ENCODE results near the gene CFAP97D2.
"Not testable (repeated sequence)": the region's sequence is repeated elsewhere in the genome, so short reads cannot be mapped to it uniquely, and the experiment has no call there.

Gene CFAP97D2

DNA sequence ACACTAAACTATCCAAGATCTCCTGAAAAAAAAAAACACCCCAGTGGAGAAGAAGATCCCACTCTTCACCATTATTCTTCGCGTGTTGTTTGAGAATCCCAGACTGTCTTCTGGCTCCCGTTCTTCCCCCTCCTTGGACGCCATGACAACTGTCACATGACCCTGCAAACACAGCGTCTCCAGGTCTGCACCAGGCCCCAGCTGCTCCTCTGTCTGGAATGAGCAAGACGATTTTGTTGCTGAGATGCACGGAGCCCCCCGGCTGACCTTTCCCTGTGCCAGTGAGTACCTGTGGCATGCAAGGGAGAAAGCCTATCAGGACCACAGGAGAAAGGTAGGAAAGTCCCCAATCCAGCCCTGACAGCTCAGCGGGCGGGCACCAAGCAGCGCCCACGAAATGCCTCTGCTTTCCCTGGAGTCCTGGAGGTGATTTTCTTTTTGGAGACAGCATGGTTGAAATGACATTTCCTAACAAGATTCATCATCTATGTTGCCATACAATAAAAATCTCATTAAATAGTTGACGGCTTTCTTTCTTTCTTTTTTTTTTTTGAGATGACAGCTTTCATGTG lies at the start of gene CFAP97D2:
CFAP97D2 (plus strand) TSS at position 171 of the 572 bp plus-strand sequence; CDS start at position 245, 74 bp downstream.
- DNase-seq, result no peak

GRCh38 chr13:114129649-114130062 lies 49.4 kb upstream of the CFAP97D2 start:
- no peak for DNase-seq

- DNase-seq, result no peak
Observed at GRCh38 chr13:114130131-114130836, 48.8 kb upstream of the CFAP97D2 start.

DNA sequence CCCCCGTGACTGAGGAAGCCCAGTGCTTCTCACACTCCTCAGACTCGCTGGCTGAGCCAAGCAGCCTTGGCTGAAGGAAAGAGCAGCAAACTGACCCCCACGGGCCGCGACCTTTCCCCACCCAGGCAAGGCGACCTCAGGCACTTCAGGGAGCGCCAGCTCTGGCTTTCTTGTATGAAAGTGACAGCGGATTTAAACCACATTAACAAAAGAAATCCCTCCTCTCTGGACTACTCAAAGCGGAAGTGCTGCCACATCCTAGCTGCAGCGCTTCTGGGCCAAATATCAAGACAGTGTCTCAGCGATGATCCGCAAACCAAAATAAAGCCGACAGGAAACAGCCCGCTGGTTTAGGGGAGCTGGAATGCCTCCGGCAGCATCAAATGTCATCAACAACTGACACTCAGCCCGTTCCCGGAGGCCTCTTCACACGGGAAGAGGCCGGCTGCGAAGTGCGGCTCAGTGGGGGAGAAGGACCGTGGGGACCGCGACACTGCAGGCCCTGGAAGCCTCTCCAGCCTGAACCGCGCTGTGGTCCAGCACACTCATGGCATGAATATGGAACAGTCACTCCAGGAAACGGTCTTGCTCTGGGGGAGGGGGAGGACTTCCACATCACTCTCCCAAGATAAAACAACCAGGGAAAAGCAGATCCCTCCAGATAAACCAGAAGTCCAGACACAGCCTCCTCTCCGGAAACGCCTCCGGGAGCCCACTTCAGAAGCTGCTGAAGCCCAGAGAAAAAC lies 48.0 kb upstream of the CFAP97D2 start:
- peak in 1 of 2 experiments; percentile 56 for DNase-seq

DNA sequence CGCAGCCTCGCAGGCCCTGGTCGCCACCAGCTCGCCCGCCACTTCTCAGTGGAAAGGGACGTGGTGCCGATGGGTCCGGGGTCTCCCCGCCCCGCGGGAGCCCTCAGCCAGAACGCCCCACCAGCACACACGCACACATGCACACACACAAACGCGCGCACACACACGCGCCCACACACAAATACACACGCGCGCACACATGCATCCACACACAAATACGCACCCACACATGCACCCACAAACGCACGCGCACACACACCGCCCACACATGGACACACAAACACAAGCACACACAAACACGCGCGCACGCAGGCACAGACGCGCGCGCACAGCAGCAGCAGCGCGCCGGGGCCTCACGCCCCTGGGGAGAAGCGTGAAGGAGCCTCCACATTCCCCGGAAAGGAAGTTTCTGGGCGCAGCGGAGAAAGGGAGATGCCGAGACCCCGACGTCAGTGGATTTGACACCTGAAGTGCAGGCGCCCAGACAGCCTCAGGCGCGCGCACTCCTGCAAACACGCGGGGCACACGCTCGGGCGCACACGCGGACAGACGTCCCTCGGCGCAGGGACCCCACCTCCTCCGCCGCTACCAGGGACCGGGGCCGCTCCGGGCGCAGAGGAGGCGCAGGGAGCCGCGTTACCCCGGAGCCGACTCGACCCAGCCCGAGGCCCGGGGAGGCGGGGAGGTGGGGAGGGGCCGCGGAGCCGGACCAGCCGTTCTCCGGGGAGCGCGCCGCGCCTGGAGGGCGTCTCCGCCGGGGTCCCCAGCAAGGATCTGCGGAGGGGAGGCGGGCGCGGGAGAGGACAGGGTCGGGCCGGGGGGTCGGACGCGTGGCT lies 47.3 kb upstream of the CFAP97D2 start:
- no peak for DNase-seq

- DNase-seq, result peak; percentile 38 to 54
Observed at GRCh38 chr13:114132419-114133121, 46.5 kb upstream of the CFAP97D2 start, which contains the start of gene RASA3. Gene RASA3 (minus strand): TSS chr13:114132623. CDS start chr13:114132489, 134 bp downstream.

DNA sequence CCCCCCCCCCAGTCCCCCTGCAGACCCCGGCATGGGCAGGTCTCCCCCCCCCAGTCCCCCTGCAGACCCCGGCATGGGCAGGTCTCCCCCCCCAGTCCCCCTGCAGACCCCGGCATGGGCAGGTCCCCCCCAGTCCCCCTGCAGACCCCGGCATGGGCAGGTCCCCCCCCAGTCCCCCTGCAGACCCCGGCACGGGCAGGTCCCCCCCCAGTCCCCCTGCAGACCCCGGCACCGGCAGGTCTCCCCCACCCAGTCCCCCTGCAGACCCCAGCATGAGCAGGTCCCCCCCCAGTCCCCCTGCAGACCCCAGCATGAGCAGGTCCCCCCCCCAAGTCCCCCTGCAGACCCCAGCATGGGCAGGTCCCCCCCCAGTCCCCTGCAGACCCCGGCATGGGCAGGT lies 45.9 kb upstream of the CFAP97D2 start:
- DNase-seq, result not testable (repeated sequence)

DNA sequence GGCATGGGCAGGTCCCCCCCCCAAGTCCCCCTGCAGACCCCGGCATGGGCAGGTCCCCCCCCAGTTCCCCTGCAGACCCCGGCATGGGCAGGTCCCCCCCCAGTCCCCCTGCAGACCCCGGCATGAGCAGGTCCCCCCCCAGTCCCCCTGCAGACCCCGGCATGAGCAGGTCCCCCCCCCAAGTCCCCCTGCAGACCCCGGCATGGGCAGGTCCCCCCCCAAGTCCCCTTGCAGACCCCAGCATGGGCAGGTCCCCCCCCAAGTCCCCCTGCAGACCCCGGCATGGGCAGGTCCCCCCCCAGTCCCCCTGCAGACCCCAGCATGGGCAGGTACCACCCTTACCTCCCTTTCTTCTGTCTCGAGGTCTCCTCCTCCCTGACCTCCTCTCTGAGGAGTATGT lies 45.5 kb upstream of the CFAP97D2 start:
- not testable (repeated sequence) for DNase-seq

DNA sequence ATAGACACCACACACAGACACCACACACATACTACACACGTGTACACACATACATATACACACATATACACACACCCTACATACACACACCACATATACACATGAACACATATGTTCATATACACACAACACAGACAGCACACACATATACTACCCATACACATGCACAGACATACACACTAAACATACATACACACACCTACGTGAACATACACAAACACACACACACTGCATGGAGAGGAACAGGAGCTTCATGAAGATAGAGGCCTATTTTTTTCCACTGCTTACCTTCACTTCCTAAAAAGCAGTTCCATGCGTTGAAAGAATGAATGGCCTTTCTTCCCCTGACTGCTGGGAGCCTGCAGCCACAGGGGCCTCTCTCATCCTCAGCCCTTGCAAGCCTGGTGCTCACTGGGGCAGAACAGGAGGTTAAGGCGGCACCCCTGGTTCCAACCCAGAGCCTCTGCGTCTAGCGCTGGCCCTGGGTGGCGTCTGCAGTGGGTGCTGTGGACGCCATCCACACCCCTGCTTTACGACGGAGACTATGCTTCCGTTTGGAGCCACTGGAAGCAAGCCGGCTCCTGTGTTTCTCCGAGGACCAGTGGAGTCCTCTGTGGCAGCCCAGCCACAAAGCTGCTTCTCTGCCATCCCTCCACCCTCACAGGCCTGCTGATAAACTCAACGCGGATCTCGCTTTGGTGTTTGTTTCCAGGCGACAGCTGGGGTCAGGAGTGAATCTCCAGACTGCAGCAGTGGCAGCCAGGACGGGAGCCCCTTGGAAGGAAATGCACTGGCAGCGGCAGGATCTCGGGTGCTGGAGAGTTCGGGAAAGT lies 44.7 kb upstream of the CFAP97D2 start:
- DNase-seq, result no peak

- DNase-seq, result no peak
Observed at GRCh38 chr13:114134944-114135610, 44.0 kb upstream of the CFAP97D2 start.

- DNase-seq, result peak in 1 of 2 experiments; percentile 19
Observed at GRCh38 chr13:114135731-114136171, 43.3 kb upstream of the CFAP97D2 start.

GRCh38 chr13:114136576-114136975 lies 42.5 kb upstream of the CFAP97D2 start:
- no peak for DNase-seq

- DNase-seq, result peak in 1 of 2 experiments; percentile 18
Observed at GRCh38 chr13:114140131-114140905, 38.7 kb upstream of the CFAP97D2 start.

DNA sequence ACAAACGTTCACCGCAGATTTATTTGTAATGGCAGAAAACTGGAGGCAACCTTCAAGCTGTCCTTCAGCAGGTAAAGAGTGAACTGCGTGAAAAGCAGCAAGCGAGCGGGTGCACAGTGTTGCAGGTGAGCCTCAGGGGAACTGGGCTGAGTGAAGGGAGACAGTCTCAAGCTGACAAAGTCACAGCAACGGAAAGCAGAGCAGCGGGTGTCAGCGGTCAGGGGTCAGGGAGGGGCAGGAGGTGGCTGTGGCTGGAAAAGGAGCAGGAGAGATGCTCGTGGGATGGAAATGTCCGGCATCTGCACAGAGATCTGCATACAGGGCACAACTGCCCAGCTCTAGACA lies 38.2 kb upstream of the CFAP97D2 start:
- DNase-seq, result peak in 1 of 2 experiments; percentile 30

GRCh38 chr13:114141261-114141996 lies 37.6 kb upstream of the CFAP97D2 start:
- DNase-seq, result no peak

- no peak for DNase-seq
Observed at GRCh38 chr13:114142137-114142550, 36.9 kb upstream of the CFAP97D2 start.

DNA sequence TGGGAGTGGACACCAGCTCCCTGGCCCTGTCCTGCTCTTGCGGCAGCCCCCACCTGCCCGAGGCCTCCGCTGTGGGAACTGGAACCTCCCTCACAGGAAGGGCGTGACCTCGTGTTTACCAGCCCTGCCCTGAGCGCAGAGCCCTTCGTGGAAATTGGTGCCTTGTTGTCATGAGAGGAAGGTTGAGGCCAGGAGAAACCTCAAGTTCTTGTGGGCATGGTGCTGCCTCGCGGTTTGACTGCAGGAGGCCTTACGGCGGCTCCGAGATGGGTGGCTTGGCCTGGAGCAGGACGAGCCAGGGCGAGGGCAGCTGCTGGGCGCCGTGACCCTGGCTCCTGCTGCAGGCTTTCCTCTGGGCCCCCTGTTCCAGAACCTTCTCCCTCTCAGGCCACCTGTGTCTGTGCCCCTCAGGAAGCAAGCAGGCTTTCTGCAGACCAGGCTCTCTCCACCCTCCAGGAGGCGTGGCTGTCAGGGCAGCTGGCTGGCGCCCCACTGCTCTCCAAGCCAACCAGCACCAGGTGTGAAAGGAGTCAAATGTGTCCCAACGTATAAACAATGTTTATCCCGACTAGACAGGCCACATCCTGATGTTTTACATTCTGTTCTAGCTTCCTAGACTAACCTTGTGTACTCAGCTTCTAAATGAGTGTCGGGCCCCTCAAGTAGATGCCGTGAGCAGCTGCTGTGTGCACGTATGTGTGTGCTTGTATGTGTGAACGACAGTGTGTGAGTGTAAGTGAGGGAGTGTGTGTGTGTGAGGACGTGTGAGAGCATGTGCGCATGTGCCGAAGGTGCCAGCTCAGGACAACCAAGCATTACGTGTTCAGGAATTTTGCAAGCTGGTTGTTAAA lies 36.2 kb upstream of the CFAP97D2 start:
- DNase-seq, result peak; percentile 92 to 94

All from SHP77 (cell line).